ENCODE data around the gene PARN.
"Not testable (repeated sequence)": the region's sequence is repeated elsewhere in the genome, so short reads cannot be mapped to it uniquely, and the experiment has no call there.

The PARN gene

DNA sequence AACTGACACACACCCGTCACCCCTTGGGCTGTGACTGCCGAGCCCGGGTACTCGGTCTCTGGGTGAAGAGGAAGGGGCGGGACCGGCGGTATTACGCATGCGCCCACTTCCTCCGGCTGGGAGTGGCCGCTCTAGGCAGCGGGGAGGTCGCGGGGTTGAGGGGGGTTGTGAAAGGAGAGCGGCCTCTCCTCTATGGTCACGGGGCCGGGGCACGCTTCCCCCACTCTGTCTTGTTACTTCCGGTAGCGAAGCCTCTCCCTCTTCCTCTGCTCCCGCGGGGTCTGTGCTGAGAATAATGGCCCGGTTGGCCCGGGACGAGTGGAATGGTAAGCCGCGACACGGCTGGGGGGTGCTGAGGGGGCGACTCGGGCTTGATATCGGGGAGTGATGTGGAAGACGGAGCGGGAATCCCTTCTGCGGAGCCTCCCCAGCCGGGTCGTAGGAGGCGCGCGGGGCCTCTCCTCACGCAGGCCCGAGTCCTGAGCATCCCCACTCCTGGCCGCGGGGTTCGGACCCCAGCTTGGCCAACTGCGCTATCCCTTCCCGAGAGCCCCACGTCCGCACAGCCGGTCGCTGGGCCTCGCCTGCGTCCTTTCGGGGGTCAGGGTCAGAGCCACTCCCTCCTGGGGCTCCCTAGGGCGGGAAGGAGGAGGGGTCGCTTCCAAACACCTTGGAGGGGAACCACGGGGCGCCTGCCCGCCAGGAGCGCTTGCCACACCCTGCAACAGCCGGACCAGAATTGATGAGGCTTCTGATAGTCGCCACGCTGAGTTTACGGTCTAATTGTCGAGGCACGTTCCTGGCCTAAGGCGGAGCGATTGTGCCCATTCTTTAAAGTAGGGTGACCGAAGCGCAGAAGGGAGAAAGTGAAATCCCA lies 2.9 kb upstream of the PARN start, which contains the start of gene BFAR:
TSS of gene BFAR (plus strand) at position 259 of the 877 bp plus-strand sequence. CDS start 11,396 bp downstream, outside the sequence.
- peak; percentile 95 for DNase-seq

DNA sequence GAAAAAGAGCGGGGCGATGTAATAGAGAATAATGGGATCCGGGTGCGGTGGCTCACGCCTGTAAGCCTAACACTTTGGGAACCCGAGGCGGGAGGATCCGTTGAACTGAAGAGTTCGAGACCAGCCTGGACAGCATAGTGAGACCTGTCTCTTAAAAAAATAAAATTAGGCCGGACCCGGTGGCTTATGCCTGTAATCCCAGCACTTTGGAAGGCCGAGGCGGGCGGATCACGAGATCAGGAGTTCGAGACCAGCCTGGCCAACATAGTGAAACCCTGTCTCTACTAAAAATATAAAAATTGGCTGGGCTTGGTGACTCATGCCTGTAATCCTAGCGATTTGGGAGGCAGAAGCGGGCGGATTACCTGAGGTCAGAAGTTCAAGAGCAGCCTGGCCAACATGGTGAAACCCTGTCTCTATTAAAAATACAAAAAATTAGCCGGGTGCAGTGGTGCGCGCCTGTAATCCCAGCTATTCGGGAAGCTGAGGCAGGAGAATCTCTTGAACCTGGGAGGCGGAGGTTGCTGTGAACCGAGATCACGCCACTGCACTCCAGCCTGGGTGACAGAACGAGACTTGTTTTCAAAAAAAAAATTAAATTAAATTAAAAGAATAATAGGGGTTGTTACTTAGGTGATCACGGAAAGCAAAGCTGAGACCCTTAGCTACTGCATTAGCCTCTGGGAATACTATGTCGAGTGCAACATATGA lies 715 bp upstream of the PARN start:
- not testable (repeated sequence) for DNase-seq

DNA sequence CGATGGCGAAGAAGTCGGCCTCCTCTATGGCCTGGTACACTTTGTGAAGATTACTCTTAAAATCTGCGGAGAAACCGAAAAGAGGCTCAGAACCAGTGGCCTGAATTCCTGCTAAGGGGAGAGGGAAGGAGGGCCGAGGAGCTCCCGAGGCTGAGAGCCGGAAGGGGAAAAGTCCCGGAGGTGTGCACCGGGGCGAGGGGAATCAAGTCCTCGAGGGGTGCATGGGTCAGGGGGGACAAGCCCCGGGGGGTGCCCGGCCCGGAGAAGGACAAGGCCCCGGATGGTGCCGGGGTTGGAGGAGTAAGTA lies 495 bp downstream of the PARN start:
- peak; percentile 19 to 34 for DNase-seq

DNA sequence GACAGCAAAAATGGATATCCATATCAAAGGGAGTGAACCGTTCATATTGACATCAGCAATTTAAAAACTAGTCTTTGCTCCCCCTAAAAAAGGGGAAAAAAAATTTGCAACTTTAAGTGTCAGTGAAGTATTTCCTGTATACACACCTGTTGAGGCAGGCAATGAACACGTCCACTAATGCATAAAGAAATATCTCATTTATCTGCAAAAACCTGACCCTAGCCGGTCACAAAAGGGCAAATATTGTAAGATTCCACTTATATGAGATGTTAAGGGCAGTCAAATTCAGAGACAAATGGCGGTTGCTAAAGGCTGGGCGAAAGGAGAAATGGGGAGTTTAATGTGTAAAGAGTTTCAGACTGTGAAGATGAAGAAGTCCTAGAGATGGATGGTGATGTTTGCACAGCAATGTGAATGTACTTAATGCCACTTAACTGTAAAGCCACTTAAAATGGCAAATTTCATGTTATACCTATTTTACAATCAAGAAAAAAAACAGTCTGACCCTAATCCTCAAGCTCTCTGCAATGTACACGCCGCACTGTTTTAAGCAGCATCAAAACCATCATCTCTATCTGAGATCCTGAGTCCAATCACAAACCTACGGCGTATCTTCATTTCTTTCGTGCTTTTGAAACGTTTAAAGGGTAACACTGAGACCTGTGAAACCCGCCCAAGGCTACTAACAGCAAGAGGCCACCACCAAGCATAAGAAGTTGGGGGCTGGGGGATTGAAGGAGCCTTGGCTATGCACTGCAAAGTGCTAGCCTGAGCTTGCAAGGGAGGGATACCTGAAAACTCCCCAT lies 1.1 kb downstream of the PARN start:
- no peak for DNase-seq

DNA sequence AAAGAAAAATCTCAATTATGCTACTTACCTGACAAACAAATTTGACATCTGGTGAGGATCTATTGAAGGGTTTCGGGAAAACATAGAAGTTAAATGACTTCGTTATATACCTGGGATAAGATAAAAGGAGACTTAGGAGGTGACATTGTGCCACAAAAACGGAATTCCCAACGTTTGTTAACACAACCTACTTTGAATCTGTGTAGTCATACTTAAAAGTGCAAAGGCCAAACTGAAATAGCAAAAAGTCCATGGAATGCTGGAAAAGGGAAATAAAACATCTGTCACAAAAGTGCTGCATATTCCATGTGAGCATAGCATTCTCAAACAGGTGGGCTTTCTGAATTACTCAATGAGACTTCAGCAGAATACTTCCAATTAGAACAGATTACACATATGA lies 3.0 kb downstream of the PARN start:
- no peak for DNase-seq

DNA sequence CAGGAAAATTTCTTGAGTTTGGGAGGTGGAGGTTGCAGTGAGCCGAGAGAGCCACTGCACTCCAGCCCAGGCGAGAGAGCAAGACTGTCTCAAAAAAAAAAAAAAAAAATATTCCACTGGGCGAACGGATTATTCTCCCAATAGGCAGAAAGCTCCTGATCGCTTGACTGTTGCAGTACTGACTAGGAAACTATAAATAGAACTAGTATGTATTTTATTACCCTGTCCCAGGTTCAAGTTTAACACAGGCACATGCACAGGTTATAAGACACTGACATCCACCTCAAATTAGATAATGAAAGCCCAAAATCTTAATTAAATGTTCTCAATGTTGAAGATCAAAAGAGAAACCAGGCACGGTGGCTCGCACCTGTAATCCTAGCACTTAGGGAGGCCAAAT lies 11.5 kb downstream of the PARN start:
- DNase-seq: no peak

DNA sequence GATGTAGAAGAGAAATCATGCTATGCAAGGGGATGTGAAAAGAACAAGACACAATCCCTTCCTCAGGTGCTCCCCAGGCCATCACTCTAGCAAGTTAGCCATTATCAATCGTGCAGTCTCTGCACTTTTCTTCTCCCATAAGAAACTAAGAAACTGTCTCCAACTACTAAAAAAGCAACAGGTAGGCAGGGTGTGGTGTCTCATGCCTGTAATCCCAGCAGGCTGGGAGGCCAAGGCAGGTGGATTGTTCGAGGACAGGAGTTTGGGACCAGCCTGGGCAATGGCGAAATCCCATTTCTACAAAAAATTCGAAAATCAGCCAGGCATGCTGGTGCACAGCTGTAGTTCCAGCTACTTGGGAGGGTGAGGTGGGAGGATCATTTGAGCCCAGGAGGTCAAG lies 13.8 kb downstream of the PARN start:
- DNase-seq: no peak

DNA sequence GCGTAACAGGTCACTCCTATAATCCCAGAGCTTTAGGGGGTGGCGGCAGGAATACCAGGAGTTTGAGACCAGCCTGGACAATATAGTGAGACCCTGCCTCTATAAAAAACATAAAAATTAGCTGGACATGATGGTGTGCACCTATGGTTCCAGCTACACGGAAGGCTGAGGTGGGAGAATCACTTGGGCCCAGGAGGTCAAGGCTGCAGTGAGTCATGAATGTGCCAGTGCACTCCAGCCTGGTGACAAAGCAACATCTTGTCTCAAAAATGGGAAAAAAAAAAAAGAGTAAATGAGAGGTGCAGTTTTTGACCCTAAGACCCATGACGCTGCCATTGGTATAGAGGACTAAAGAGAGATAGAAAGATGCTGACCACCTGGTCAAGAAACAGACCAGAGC lies 16.1 kb downstream of the PARN start:
- no peak for DNase-seq

DNA sequence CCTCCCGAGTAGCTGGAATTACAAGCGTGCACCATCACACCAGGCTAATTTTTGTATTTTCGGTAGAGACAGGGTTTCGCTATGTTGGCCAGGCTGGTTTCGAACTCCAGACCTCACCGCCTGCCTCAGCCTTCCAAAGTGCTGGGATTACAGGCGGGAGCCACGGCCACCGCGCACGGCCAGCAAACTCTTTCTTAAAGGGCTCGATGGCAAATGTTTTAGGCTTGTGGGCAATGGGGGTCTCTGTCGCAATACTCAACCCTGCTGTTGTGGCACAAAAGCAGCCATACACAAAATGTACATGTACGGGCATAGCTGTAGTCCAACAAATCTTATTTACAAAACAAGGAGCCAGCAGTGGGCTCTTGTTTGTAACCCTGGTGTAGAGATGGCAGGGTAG lies 18.4 kb downstream of the PARN start:
- no peak for DNase-seq

DNA sequence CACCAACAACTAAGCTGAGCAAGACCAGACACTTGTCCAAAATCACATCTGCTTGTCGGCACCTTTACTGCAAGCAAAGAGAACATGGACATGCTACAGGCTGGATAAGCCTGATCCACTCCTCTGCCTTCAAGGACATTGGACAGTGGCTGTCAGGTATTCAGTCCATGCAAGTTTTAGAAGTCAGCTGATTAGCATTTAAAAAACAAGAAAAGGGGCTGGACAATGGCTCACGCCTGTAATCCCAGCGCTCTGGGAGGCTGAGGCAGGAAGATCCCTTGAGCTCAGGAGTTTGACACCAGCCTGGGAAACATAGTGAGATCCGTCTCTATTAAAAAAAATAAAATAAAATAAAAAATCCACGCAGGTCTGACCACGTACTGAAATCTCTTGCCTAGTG lies 20.3 kb downstream of the PARN start:
- no peak for DNase-seq

DNA sequence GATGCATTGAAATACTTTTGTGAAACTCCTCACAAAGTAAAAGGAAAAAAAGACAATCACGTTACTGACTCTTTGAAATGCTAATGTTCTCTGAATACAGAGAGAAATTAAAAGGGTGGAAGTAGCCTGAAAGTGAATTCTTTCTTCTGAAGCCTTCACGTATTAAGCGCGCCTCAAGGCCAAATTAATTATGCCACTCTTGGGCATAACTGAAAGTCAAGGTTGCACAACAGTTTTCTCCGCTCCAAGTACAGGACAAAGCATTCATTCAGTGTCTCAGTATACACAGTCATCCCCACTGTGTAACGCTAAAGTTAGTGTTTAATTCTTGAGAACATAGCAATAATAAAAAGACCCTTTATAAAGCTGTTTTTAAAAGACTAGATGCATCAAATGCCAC lies 21.5 kb downstream of the PARN start:
- no peak for DNase-seq

DNA sequence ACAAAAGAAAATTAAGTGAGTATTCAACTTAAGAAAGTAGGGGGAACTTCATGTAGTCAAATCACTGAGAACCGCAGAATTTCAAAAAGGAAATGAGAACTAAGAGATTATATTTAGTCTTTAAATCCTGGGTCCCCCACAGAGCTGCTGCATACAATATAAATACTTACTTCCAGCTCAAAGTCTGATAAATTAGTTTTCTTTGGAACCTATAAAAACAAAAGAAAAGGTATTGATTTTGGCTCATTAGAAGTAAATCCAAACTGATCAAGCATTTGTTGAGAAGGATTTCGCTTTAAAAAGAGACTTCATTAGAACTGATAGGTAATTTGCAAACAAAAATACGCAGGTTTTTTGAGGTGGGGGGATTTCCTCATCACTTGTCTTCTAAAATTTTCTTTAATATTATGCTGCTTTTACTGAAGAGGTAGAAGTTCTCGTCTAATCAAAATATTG lies 21.9 kb downstream of the PARN start:
- DNase-seq: no peak

DNA sequence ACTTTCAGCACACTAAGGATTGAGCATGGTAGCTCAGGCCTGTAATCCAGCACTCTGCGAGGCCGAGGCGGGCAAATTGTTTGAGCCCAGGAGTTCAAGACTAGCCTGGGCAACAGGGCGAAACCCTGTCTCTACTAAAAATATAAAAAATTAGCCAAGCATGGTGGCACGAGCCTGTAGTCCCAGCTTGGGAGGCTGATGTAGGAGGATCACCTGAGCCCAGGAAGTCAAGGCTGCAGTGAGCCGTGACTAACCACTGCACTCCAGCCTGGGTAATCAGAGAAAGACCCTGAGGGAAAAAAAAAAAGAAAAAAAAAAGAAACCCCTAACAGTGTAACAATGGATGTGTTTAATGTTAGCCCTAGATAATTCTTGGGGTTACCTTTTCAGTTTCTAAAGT lies 24.0 kb downstream of the PARN start:
- DNase-seq: no peak

DNA sequence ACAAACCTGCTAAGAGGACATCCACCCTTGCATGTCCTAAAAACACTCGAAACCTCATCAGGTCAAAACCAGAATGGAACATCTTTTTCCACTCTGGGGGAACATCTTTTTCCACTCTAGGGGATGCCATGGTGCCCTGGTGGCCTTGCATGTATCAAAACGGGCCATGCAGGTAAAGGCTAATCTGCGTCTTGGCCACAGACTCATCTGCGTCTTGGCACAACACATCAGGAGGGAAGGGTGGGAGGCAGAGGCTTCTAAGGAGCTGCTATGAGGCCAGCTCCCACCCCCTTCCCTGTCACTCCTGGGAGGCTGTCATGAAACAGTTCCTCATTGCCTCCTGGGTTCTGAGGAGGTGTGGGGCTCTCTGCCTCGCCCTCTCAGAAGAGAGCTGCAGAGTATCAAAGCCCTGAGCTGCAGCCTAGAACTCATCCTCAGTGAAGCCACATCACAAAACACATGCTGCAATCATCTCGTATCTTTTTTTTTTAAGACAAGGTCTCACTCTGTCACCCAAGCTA lies 27.6 kb downstream of the PARN start:
- no peak for DNase-seq

DNA sequence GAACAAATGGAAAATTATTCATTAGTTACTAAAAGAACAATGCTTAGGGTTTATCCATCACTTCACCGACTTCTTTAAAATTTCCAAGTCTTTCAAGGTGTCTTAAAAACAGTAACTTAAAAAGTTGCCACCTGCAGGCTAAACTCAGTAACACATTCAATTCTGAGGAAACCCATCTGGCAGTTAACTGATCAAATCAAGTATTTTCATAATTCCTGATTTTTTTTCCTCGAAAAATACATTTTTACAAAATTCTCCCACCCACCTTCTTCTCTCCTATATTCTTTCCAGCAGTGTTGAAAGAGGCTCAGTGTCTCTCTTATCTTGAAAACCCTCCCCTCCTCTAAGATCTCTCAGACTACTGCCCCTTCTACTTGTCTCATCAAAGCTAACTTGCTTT lies 29.9 kb downstream of the PARN start:
- no peak for DNase-seq

DNA sequence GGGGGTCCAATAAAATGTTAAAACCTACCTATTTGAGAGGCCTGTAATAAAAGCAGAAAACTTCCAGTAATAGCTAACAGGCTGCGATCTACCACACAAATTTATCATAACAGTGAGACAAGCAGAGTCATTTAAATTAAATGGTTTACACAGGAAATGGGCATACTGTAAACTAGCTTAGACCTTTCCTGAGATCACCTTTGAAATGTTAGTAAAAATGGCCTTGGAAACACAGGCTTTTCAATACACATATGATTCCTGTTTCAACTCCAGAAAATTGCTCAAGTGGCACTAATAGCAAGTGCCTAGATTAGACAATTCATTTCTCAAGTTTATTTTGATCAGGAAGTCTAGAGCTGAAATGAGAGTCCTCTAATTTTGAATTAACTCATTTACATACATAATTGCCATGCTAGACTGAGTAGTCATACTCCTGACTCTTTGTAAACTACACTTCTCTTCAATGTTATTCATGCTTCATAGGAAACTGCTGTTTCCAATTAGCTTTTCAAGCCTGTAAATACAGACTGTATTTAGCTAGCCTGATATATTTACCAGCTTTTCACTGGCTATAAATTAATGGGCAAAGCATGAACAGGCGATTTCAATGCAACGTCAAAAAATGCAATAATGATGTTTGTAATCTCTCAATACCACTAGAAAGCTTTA lies 43.3 kb downstream of the PARN start:
- no peak for DNase-seq

DNA sequence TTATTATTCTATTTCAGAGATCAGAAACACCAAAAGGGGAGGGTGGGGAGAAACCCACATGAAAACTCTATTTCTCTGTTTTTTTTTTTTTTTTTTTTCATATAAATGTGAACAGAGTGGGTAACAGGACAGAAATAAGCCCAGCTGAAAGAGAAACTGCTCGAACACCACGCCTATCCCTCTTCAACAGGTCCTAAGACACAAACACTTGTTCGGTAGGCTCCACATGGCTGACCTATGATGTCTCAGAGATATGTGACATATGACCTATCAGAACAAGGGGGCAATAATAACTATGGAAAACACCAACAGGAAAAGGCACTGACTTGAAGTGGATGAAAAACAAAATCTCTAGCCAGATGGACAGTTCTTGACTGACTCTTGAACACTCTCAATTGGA lies 44.8 kb downstream of the PARN start:
- DNase-seq: no peak

DNA sequence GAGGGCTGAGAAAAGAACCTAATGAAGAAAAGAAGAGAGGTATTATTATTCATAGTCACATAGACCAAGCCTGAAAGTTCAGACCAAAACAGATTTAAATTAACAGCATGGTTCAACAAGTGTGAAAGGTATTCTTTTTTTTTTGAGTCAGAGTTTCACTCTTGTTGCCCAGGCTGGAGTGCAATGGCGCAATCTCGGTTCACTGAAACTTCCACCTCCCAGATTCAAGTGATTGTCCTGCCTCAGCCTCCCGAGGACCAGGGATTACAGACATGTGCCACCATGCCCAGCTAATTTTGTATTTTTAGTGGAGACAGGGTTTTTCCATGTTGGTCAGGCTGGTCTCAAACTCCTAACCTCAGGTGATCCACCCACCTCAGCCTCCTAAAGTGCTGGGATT lies 49.1 kb downstream of the PARN start:
- not testable (repeated sequence) for DNase-seq

DNA sequence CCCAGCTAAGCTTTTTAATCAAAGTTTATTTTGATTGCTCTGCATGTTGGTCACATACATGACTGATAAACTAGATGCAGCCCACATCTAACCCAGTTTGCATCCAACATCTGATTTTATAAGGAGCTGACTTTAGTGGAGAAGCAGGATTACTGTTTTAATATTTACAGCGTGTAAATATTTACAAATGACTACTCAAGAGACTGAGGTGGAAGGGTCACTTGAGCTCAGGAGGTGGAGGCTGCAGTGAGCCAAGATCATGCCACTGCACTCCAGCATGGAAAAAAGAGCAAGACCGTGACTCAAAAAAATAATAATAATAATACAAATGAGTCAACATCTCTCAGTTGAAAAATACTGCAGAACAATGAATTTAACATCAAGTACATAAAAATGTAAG lies 50.8 kb downstream of the PARN start:
- no peak for DNase-seq

DNA sequence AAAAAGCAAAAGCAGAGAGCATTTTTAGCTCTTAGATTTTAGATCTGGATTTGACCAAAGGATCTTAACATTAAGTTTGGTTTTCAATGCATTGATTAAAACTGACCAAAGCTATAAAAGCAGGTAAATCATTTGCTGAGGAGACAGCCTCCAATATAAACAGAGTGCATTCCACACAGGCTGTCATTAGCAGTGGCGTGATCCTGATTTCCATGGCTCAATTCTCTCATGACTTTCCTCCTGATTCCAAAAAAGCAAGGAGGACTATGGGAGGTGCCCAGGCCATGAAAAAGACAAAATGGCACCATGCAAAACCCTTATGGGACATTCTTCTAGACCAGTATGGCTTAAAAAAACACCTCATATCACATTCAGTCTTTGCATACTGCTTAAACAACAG lies 53.5 kb downstream of the PARN start:
- no peak for DNase-seq

DNA sequence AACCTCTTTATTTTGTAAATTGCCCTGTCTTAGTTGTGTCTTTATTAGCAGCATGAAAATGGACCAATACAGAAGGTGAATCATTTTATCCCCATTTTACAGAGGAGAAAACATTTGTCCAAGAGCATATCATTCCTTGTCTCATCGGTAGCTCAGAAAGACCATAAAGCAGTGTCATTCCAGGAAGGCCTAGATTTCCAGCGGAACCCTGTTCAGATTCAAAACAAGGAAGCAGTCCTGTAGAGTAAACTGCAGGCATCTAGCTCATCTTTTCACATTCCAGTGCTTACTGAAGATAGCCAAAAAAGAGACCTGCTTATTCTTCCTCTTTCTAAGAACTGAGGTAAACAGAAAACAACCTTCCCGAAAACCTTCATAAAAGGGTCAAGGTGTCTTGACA lies 54.0 kb downstream of the PARN start:
- DNase-seq: no peak

DNA sequence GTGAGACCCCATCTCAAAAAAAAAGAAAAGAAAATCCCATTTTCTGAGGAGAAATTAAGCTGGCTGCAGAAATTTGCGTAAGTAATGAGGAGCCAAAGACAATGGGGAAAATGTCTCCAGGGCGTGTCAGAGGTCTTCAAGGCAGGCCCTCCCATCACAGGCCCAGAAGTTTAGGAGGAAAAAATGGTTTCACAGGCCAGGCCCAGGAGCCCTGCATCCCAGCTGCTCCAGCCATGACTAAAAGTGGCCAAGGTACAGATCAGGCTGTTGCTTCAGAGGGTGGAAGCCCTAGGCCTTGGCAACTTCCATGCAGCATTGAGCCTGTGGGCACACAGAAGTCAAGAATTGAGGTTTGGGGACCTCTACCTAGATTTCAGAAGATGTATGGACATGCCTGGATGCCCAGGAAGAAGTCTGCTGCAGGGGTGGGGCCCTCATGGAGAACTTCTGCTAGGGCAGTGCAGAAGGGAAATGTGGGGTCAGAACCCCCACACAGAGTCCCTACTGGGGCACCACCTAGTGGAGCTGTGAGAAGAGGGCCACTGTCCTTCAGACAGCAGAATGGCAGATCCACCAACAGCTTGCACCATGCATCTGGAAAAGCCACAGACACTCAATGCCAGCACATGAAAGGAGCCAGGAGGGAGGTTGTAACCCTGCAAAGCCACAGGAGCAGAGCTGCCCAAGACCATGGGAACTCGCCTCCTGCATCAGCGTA lies 55.2 kb downstream of the PARN start:
- DNase-seq: not testable (repeated sequence)

Data from SHP77 (cell line).